Measurements from ENCODE around the gene ALDH4A1.

Gene ALDH4A1

GRCh38 chr1:18890706-18891425 is 11.5 kb downstream of the ALDH4A1 start:
- no peak overlapping the region for H3K4me3 Mint-ChIP-seq
- DNase-seq = no peak
- no peaks in the 10 kb centered on the region for H3K27me3 Mint-ChIP-seq
- no peaks in the 10 kb centered on the region for H3K9me3 Mint-ChIP-seq
- H3K27ac Mint-ChIP-seq = no peak overlapping the region
- H3K36me3 Mint-ChIP-seq = no peaks in the 10 kb centered on the region
- CTCF ChIA-PET = interaction anchor here (0.9 to 1.0 kb wide), 2 partner anchors 22 to 32 kb away, joined by 3 read pairs; no protein-coding TSS in a partner anchor
- no peaks in the 10 kb centered on the region for H3K4me1 Mint-ChIP-seq

- no peak for DNase-seq
- H3K36me3 Mint-ChIP-seq = no peaks in the 10 kb centered on the region
- H3K27me3 Mint-ChIP-seq = no peaks in the 10 kb centered on the region
- CTCF ChIA-PET = interaction anchor here (1.3 kb wide), 1 partner anchor 87 kb away, joined by 3 read pairs; no protein-coding TSS in a partner anchor
- no peak overlapping the region for H3K4me3 Mint-ChIP-seq
- H3K4me1 Mint-ChIP-seq = no peaks in the 10 kb centered on the region
- no peak overlapping the region for H3K27ac Mint-ChIP-seq
- no peaks in the 10 kb centered on the region for H3K9me3 Mint-ChIP-seq
These were observed 16.4 kb downstream of the ALDH4A1 start for GRCh38 chr1:18886003-18886335.

DNA sequence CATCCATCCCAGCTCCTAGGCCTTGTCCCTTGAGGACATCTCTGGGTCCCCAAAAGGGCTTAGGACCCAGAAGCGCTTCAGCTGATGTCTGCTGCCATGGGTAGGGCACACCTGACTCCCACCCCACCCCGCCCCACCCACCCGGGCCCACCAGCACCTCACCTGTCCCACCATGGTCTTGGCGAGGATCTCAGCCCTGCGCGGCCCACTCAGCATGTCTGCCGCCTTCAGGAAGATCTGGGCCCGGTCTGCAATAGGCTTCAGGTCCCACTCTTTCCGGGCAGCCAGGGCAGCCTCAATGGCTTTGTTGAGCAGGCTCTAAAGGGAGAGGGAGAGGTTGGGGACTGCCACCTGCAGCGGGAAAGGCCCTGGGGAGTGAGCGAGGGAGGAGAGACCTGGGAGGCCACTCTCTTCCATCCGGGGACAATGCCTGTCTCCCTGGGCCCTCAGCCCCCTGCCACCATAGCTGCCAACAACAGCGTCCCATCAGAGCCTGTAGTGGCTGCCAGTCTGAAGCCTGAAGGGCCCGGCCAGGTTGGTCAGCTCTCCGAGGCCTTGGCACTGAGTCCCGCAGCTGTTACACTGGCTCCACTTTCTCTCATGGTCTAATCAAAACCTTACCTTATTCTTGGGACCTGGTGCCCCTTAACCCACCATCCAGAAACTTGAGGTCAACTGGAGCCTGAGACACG is 16.9 kb downstream of the ALDH4A1 start:
- CTCF ChIA-PET = interaction anchor here (1.3 to 2.8 kb wide), 7 partner anchors 11 to 363 kb away, joined by 3 to 24 read pairs (median 6); no protein-coding TSS in a partner anchor
- Mint-ChIP-seq H3K4me1 (no peaks in the 10 kb centered on the region), H3K4me3 (no peak overlapping the region), H3K36me3 (no peaks in the 10 kb centered on the region), H3K27me3 (no peaks in the 10 kb centered on the region), H3K27ac (no peak overlapping the region), H3K9me3 (no peaks in the 10 kb centered on the region)
- no peak for DNase-seq

GRCh38 chr1:18884727-18885126 is 17.6 kb downstream of the ALDH4A1 start:
- Mint-ChIP-seq H3K4me3 (no peak overlapping the region), H3K36me3 (no peaks in the 10 kb centered on the region), H3K27ac (no peak overlapping the region), H3K9me3 (no peaks in the 10 kb centered on the region), H3K27me3 (no peaks in the 10 kb centered on the region), H3K4me1 (no peaks in the 10 kb centered on the region)
- CTCF ChIA-PET = interaction anchor here (0.7 to 2.8 kb wide), 29 partner anchors 9 to 363 kb away, joined by 3 to 24 read pairs (median 4); partner anchors contain the start of gene ALDH4A1
- DNase-seq = no peak

DNA sequence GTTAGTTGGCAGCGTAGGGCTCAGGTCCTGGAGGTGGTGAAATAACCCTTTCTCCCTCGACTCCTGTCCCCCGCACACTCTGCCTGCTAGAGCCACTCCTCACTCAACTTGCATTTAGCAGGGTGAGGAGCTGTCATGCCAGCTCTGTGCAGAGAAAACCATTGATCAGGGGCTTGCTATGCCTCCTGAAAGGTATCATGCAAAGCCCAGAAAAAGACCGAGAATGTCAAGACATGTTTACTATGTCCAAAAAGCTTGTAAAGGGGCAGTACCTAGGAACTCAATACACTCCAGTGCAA is 18.0 kb downstream of the ALDH4A1 start:
- Mint-ChIP-seq H3K27me3 (no peaks in the 10 kb centered on the region), H3K36me3 (no peaks in the 10 kb centered on the region), H3K9me3 (no peaks in the 10 kb centered on the region), H3K27ac (no peak overlapping the region), H3K4me1 (no peaks in the 10 kb centered on the region), H3K4me3 (no peak overlapping the region)
- CTCF ChIA-PET = interaction anchor here (0.7 to 2.8 kb wide), 28 partner anchors 9 to 364 kb away, joined by 3 to 24 read pairs (median 4); partner anchors contain the start of gene ALDH4A1
- DNase-seq = no peak

- H3K9me3 Mint-ChIP-seq = no peaks in the 10 kb centered on the region
- no peak overlapping the region for H3K27ac Mint-ChIP-seq
- peak; percentile 83 for DNase-seq
- H3K36me3 Mint-ChIP-seq = no peaks in the 10 kb centered on the region
- CTCF ChIA-PET = interaction anchor here (0.8 to 2.8 kb wide), 28 partner anchors 10 to 364 kb away, joined by 3 to 24 read pairs (median 4); partner anchors contain the start of gene ALDH4A1
- H3K4me1 Mint-ChIP-seq = no peaks in the 10 kb centered on the region
- no peak overlapping the region for H3K4me3 Mint-ChIP-seq
- no peaks in the 10 kb centered on the region for H3K27me3 Mint-ChIP-seq
These were observed 18.5 kb downstream of the ALDH4A1 start for GRCh38 chr1:18883636-18884418.

DNA sequence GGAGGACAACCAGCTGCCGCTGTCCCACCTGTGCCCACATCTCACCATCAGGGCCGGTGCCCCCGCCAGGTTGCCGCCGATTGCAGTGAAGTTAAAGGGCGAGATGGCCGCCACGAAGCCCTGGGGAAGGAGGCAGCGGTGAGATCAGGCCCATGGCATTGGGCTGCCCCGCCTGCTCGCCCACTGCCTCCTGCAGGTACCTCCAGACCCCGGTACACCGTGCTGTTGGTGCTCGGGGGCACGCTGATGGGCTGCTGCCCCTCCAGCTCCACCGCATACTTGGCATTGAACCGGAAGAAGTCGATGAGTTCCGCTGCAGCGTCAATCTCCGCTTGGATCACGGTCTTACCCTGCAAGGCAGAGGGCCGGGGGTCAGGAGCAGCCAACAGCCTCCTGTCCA is 19.3 kb downstream of the ALDH4A1 start:
- H3K27ac Mint-ChIP-seq = no peak overlapping the region
- no peaks in the 10 kb centered on the region for H3K9me3 Mint-ChIP-seq
- no peaks in the 10 kb centered on the region for H3K27me3 Mint-ChIP-seq
- no peaks in the 10 kb centered on the region for H3K36me3 Mint-ChIP-seq
- DNase-seq = no peak
- CTCF ChIA-PET = interaction anchor here (1.0 to 2.8 kb wide), 3 partner anchors 9 to 192 kb away, joined by 3 to 24 read pairs (median 10); no protein-coding TSS in a partner anchor
- H3K4me1 Mint-ChIP-seq = no peaks in the 10 kb centered on the region
- no peak overlapping the region for H3K4me3 Mint-ChIP-seq

GRCh38 chr1:18882486-18882885 is 19.9 kb downstream of the ALDH4A1 start:
- DNase-seq = no peak
- Mint-ChIP-seq H3K4me3 (no peak overlapping the region), H3K27me3 (no peaks in the 10 kb centered on the region), H3K27ac (peak overlapping the region; percentile 12), H3K9me3 (no peaks in the 10 kb centered on the region), H3K36me3 (no peaks in the 10 kb centered on the region), H3K4me1 (no peaks in the 10 kb centered on the region)
- CTCF ChIA-PET = interaction anchor here (0.7 to 2.8 kb wide), 3 partner anchors 15 to 193 kb away, joined by 3 to 10 read pairs (median 3); no protein-coding TSS in a partner anchor

DNA sequence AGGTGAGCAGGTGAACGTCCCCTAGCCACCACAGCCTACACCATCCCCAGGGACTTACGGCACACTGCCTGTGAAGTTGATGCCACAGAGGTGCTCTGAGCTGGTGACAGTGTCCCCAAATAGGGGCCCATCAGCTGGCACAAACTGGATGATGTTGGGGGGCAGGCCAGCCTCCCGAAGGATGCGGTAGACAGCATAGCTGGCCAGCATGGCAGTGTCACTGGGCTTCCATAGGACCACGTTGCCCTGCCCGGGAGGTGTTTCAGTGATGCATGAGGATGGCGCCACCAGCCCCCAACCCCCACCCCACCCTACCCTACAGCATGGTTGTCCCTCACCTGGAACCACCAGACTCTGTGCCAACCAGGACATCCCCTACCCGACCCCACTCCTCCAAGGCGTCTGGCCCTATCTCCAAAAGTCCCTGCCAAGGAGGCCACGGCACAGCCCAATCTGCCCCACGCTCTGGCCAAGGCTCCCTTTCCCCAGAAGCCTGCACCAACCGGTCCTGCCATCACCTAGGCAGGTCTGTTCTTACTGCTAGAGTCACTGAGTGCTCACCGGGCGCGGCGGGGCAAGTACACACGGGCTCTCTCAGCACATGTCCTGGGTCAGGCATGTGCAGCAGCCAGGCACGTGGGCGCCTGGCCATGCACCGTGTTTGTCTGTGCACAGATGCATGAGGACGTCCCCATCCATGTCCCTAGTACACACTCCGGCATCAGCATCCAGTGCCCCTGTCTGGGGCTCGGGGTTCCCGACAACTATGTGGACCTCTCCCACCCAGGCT is 20.5 kb downstream of the ALDH4A1 start:
- CTCF ChIA-PET = interaction anchor here (0.7 to 2.8 kb wide), 3 partner anchors 15 to 193 kb away, joined by 3 to 10 read pairs (median 3); no protein-coding TSS in a partner anchor
- H3K4me1 Mint-ChIP-seq = no peaks in the 10 kb centered on the region

DNA sequence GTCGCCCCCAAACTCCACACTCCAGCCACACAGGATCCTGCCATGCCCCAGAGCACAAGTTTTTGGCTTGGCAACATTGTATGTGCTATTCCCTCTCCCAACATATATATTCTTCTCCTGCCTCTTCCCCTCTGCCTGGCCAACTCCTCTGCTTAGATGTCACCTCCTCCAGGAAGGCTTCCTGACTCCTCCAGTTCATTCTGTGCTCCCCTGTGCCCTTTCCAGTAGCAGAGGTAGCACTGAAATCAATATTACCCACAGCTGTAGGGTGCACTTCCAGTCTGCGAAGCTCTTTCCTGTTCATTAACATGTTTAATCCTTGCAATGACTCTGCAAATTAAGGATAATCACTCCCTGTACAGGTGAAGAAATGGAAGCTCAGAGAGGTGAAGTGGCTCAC is 21.2 kb downstream of the ALDH4A1 start:
- CTCF ChIA-PET = no interaction called here
- Mint-ChIP-seq H3K4me3 (no peak overlapping the region), H3K36me3 (no peaks in the 10 kb centered on the region), H3K4me1 (no peaks in the 10 kb centered on the region), H3K9me3 (no peaks in the 10 kb centered on the region), H3K27ac (no peak overlapping the region), H3K27me3 (no peaks in the 10 kb centered on the region)
- no peak for DNase-seq

More for the DNA sequence above, 20.5 kb downstream of the ALDH4A1 start:
- H3K27ac Mint-ChIP-seq = peak overlapping the region; percentile 12
- DNase-seq = no peak
- H3K4me3 Mint-ChIP-seq = no peak overlapping the region
- no peaks in the 10 kb centered on the region for H3K9me3 Mint-ChIP-seq
- no peaks in the 10 kb centered on the region for H3K36me3 Mint-ChIP-seq
- no peaks in the 10 kb centered on the region for H3K27me3 Mint-ChIP-seq

GRCh38 chr1:18880585-18880984 is 21.8 kb downstream of the ALDH4A1 start:
- no peaks in the 10 kb centered on the region for H3K4me1 Mint-ChIP-seq
- H3K27me3 Mint-ChIP-seq = no peaks in the 10 kb centered on the region
- H3K9me3 Mint-ChIP-seq = no peaks in the 10 kb centered on the region
- DNase-seq = no peak
- H3K36me3 Mint-ChIP-seq = no peaks in the 10 kb centered on the region
- H3K4me3 Mint-ChIP-seq = no peak overlapping the region
- CTCF ChIA-PET = no interaction called here
- no peak overlapping the region for H3K27ac Mint-ChIP-seq

DNA sequence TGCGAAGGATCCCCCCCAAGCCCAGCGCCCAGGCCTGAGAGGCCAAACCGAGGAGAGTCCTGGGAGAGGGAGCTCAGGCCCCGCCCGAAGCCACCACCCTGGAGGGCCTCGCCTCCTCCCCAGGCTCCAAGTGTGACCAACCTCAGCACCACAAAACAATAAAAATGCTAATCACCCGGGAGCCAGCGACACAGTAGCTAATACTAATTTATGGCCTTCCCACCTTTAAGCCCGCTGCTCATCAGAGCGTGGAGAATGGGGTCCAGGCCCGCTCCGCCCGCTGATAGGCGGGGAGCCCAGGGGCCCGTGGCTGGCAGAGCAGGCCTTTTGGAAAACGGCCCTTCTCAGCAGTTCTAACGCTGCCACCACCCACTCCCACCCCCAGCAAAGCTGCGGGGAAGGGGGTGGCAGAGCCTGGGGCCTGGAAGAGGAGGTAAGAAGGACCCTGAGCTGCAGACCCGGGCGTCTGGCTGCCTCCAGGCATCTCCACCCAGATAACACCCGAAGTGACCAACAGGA is 22.5 kb downstream of the ALDH4A1 start:
- Mint-ChIP-seq H3K27ac (no peak overlapping the region), H3K9me3 (no peaks in the 10 kb centered on the region), H3K4me3 (no peak overlapping the region), H3K4me1 (no peaks in the 10 kb centered on the region), H3K27me3 (no peaks in the 10 kb centered on the region), H3K36me3 (no peaks in the 10 kb centered on the region)
- DNase-seq = no peak
- CTCF ChIA-PET = no interaction called here

DNA sequence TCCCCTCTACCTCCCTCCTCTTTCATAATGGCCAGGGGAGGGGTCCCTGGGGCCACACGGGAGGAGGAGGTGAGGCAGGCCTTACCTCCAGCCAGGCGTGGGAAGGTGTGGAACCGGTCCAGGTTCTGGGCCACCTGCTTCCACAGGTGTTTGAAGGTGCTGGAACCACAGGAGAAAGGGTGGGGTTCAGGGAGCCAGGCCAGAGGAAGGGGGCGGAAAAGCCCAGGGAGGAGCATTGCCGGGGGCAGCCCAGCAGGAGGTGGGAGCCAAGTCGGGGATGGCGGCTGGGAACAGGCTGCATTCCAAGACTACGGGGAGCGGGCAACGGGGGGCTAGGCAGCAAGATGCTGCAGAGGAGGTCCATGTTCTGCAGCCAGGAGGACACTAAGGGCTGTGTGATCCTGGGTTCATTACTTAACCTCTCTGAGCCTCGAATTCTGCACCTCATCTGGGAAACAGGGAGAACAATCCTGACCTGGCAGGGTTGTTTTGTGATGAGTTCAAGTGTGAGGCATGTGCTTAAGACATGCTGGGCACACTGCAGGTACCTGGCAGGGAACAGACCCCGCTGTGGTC is 23.1 kb downstream of the ALDH4A1 start:
- H3K9me3 Mint-ChIP-seq = no peaks in the 10 kb centered on the region
- CTCF ChIA-PET = no interaction called here
- H3K36me3 Mint-ChIP-seq = no peaks in the 10 kb centered on the region
- H3K4me1 Mint-ChIP-seq = no peaks in the 10 kb centered on the region
- H3K4me3 Mint-ChIP-seq = no peak overlapping the region
- no peak overlapping the region for H3K27ac Mint-ChIP-seq
- no peak for DNase-seq
- H3K27me3 Mint-ChIP-seq = no peaks in the 10 kb centered on the region
